Measurements from ENCODE around the gene PTPN21. TPM values are rescaled to one million over a fixed set of nuclear protein-coding genes. Genes with fewer than 3 reads are reported as not detected.

PTPN21 gene
- total RNA-seq, 1 donor from 2014 or later: 21.9 TPM

DNA sequence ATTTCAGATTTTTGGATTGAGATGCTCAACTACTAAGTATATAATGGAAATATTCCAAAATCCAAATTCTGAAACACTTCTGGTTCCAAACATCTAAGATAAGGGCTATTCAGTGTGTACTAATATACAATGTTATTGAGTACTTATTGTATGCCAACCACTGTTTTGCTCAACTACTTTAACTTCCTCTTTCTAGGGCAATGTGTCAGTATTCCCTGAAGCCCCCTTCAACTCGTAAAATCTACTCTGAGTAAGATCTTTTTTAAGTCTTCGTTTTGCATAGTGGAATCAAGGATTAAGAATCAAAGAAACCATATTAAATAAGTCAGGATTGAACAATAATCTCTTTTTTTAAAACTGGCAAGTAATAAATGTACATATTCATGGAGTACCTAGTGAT is 123.8 kb downstream of the PTPN21 start:
- peaks cover 17% of the 10 kb centered on the region for H3K36me3 Mint-ChIP-seq (ENCODE audit: low read depth)

GRCh38 chr14:88426271-88426670 is 128.5 kb downstream of the PTPN21 start:
- H3K4me1 Mint-ChIP-seq: peaks cover 4% of the 10 kb centered on the region
- peaks cover 6% of the 10 kb centered on the region for H3K36me3 Mint-ChIP-seq (ENCODE audit: low read depth)
- H3K27me3 Mint-ChIP-seq (ENCODE audit: low read depth): no peaks in the 10 kb centered on the region
- H3K4me3 Mint-ChIP-seq: no peak overlapping the region
- no peak for DNase-seq (ENCODE audit: low read depth, low spot score)
- no peaks in the 10 kb centered on the region for H3K9me3 Mint-ChIP-seq
- no peak for TF ChIP-seq CTCF (conservative IDR thresholded peaks at IDR 0.05)
- no peak overlapping the region for H3K27ac Mint-ChIP-seq (ENCODE audit: unreplicated experiment)

More for the DNA sequence above, 123.8 kb downstream of the PTPN21 start:
- no peaks in the 10 kb centered on the region for H3K27me3 Mint-ChIP-seq (ENCODE audit: low read depth)
- peaks cover 4% of the 10 kb centered on the region for H3K9me3 Mint-ChIP-seq
- no peak for DNase-seq (ENCODE audit: low read depth, low spot score)
- H3K27ac Mint-ChIP-seq (ENCODE audit: unreplicated experiment): no peak overlapping the region
- no peak overlapping the region for H3K4me3 Mint-ChIP-seq
- TF ChIP-seq CTCF (conservative IDR thresholded peaks at IDR 0.05): no peak
- no peaks in the 10 kb centered on the region for H3K4me1 Mint-ChIP-seq

DNA sequence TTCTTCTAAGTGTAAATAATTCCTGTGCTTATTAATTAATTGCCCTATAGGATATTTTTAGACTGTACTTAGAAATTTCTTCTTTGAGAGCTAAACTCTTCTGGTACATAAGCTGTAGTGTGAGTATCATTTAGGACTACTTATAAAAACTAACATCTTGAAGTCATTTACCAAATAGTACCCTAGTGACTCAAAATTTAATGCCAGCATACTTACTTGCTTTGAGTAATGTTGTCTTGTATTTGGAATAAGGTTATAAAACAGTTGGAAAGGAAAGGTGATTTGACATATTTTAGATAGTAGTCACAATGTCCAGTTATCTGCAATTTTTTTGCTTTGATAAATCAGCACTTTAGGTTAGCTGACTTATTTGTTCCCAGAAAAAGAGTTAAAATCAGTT is 130.2 kb downstream of the PTPN21 start:
- H3K36me3 Mint-ChIP-seq (ENCODE audit: low read depth): peaks cover 7% of the 10 kb centered on the region
- no peaks in the 10 kb centered on the region for H3K9me3 Mint-ChIP-seq
- no peak overlapping the region for H3K27ac Mint-ChIP-seq (ENCODE audit: unreplicated experiment)
- H3K27me3 Mint-ChIP-seq (ENCODE audit: low read depth): no peaks in the 10 kb centered on the region
- no peak for TF ChIP-seq CTCF (conservative IDR thresholded peaks at IDR 0.05)
- H3K4me3 Mint-ChIP-seq: no peak overlapping the region
- DNase-seq (ENCODE audit: low read depth, low spot score): no peak
- H3K4me1 Mint-ChIP-seq: peaks cover 4% of the 10 kb centered on the region

DNA sequence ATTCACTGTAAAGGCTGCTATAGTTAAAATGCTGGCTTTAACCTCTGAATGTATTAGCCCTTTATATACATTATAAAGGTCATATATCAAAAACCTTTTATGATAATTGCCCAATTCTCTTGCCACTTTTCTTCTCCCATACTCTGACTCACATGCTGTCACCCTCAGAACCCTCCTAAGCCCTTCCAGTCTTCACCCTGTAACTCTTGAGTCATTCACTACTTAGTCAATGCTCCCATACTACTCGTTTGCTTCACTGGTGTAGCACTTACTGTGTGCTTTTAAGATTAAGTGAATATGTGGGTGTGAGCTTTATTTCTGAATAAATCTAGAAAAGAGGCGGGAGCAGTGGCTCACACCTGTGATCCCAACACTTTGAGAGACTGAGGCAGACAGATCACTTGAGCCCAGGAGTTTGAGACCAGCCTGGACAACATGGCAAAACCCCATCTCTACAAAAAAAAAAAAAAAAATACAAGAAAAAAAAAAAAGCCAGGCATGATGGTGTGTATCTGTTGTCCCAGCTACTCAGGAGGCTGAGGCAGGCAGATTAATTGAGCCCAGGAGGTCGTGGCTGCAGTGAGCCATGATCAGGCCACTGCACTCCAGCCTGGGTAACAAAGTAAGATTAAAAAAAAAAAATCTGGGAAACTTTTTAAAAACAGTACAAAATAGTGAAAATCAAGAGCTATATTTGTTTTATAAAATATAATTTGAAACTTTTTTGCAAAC is 131.7 kb downstream of the PTPN21 start:
- Mint-ChIP-seq H3K4me1 (peaks cover 4% of the 10 kb centered on the region), H3K4me3 (no peak overlapping the region), H3K27ac (ENCODE audit: unreplicated experiment) (no peak overlapping the region), H3K9me3 (peaks cover under 1% of the 10 kb centered on the region), H3K36me3 (ENCODE audit: low read depth) (peaks cover 16% of the 10 kb centered on the region), H3K27me3 (ENCODE audit: low read depth) (no peaks in the 10 kb centered on the region)
- DNase-seq (ENCODE audit: low read depth, low spot score): no peak
- TF ChIP-seq CTCF (conservative IDR thresholded peaks at IDR 0.05): no peak

DNA sequence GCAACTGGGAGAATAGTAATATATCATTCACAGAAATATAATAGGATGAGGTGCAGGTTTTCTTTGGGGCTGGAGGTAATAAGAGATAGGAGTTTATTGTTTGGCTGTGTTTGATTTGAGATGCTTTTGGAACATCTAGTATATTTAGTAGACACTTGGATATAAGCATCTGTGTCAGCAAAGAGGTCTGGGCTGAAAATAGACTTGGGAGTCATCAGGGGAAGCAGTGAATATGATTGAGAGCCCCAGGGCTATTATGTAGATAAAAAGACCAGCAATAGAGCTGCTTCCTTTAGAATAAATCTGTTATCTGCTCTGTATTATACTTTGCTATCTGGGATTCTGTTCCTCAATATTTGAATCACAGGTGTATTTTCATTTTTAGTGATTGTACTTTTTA is 132.8 kb downstream of the PTPN21 start:
- H3K9me3 Mint-ChIP-seq: peaks cover 5% of the 10 kb centered on the region
- no peak for TF ChIP-seq CTCF (conservative IDR thresholded peaks at IDR 0.05)
- no peak overlapping the region for H3K27ac Mint-ChIP-seq (ENCODE audit: unreplicated experiment)
- no peak overlapping the region for H3K4me3 Mint-ChIP-seq
- peaks cover 25% of the 10 kb centered on the region for H3K36me3 Mint-ChIP-seq (ENCODE audit: low read depth)
- no peaks in the 10 kb centered on the region for H3K27me3 Mint-ChIP-seq (ENCODE audit: low read depth)
- peaks cover 4% of the 10 kb centered on the region for H3K4me1 Mint-ChIP-seq
- DNase-seq (ENCODE audit: low read depth, low spot score): no peak

Data from neural crest cell (in vitro differentiated cells).